OCI-LY3 (cell line): ENCODE measurements around the gene UBA52.
"Not testable (repeated sequence)": the region's sequence is repeated elsewhere in the genome, so short reads cannot be mapped to it uniquely, and the experiment has no call there.

Experiments used
- H2AFZ ChIP-seq: fragments of 200-600, 300-600 bp; shearing (Covaris generic); 2 replicates; pipeline ENCODE4 v1.6.0; 2014; ENCODE audit warnings: antibody characterized with exemption, low read depth, low read length
- H3K27ac ChIP-seq: fragments of 200-600, 300-600 bp; sonication (generic); 2 replicates; pipeline ENCODE4 v1.5.1; 2014; ENCODE audit warnings: mild to moderate bottlenecking, low read length, moderate library complexity, mixed read lengths
- H3K27me3 ChIP-seq: fragments of 200-600, 300-600 bp; sonication (generic); 2 replicates; pipeline ENCODE4 v1.6.1; 2014; ENCODE audit warnings: low read depth, low read length, mixed read lengths
- H3K36me3 ChIP-seq: fragments of 200-600, 300-600 bp; sonication (generic); replicated peaks from 2 replicates; pipeline ENCODE3; 2014; ENCODE audit warnings: low read depth, low read length, mixed read lengths
- H3K4me1 ChIP-seq: fragments of 300-600, 200-600 bp; sonication (generic); 2 replicates; pipeline ENCODE4 v1.6.1; 2014; ENCODE audit warnings: low read length, mixed read lengths
- H3K4me2 ChIP-seq: fragments of 200-600, 300-600 bp; sonication (generic); 2 replicates; pipeline ENCODE4 v1.6.1; 2014; ENCODE audit warnings: low read length, mixed read lengths
- H3K4me3 ChIP-seq: fragments of 300-600, 200-600 bp; sonication (generic); 2 replicates; pipeline ENCODE4 v1.5.1; 2014; ENCODE audit warnings: antibody characterized with exemption, mild to moderate bottlenecking, low read length, moderate library complexity
- H3K79me2 ChIP-seq: fragments of 300-600, 200-600 bp; shearing (Covaris generic); 2 replicates; pipeline ENCODE4 v1.6.1; 2014; ENCODE audit warnings: mild to moderate bottlenecking, low read length, mixed read lengths
- H3K9ac ChIP-seq: fragments of 300-600, 200-600 bp; shearing (Covaris generic); 2 replicates; pipeline ENCODE4 v1.6.0; 2014; ENCODE audit warnings: mild to moderate bottlenecking, low read length, moderate library complexity
- H3K9me3 ChIP-seq: fragments of 200-600, 300-600 bp; shearing (Covaris generic); 2 replicates; pipeline ENCODE4 v1.6.1; 2014; ENCODE audit warnings: low read length, mixed read lengths; ENCODE audit not compliant: insufficient read depth
- H4K20me1 ChIP-seq: fragments of 200-600, 300-600 bp; sonication (generic); 2 replicates; pipeline ENCODE4 v1.6.1; 2016; ENCODE audit warnings: low read length, mixed read lengths; ENCODE audit not compliant: insufficient read depth
- CTCF ChIP-seq: fragments of 200-600, 300-600 bp; sonication (generic); IDR thresholded peaks from 2 replicates; pipeline ENCODE4 v1.5.1; 2014; ENCODE audit warnings: antibody characterized with exemption, low read length, low read depth
- EZH2phosphoT487 ChIP-seq: fragments of 200-600 bp; shearing (Covaris generic); IDR thresholded peaks from 2 replicates; pipeline ENCODE4 v1.6.1; 2018; ENCODE audit warnings: antibody characterized with exemption, mixed run types, low read depth

The UBA52 gene

DNA sequence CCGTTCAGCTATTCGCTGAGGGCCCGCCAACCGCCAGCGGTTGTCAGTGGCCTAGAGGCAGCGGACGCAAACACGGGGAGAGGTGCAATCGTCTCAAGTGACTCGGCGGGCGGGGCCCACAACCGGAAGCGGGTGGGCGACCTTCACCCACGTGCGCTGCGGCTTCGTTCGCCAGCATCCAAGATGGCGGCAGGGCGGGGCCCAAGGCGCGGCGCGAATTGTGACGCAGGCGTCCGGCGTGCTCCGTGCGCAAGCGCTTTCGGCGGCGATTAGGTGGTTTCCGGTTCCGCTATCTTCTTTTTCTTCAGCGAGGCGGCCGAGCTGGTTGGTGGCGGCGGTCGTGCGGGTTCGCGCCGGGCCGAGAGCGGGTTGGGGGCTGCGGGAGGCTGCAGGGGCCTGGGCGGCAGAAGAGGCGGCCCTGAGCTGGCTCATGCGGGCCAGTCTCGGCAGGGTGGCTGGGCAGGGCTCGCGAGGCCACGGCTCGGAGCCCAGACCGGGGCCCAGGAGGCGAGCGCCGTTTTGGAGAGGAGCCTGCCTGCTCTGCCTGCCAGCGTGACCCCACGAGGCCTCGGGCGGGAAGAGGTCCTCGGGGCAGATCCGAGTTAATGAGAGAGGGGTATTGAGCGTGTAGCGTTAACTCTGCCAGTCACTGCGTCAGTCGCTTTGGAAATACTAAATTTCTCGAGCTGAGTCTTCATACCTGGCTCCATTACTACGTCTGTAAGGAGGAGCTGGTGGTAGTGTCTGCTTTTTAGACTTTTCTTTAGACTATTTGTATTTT is at the start of gene UBA52:
Gene UBA52 (plus strand): TSS at position 294 of the 781 bp plus-strand sequence. CDS start 1,444 bp downstream, outside the sequence.
- Histone ChIP-seq H4K20me1 (peaks cover 13% of the 10 kb centered on the region), H3K36me3 (peaks cover 61% of the 10 kb centered on the region), H3K79me2 (peaks cover 26% of the 10 kb centered on the region), H3K27me3 (no peaks in the 10 kb centered on the region), H3K4me1 (peaks cover 28% of the 10 kb centered on the region), H3K27ac (peak within 1 kb of the TSS; percentile 65), H3K4me3 (peak within 1 kb of the TSS; percentile 80), H3K9ac (peak within 1 kb of the TSS; percentile 91), H2AFZ (0 out of 2 replicates have a peak within 1 kb of the TSS, but pooled peaks have one; percentile 13), H3K9me3 (no peaks in the 10 kb centered on the region), H3K4me2 (peak within 1 kb of the TSS; percentile 98)
- TF ChIP-seq EZH2phosphoT487 (no peak), CTCF (no peak)

DNA sequence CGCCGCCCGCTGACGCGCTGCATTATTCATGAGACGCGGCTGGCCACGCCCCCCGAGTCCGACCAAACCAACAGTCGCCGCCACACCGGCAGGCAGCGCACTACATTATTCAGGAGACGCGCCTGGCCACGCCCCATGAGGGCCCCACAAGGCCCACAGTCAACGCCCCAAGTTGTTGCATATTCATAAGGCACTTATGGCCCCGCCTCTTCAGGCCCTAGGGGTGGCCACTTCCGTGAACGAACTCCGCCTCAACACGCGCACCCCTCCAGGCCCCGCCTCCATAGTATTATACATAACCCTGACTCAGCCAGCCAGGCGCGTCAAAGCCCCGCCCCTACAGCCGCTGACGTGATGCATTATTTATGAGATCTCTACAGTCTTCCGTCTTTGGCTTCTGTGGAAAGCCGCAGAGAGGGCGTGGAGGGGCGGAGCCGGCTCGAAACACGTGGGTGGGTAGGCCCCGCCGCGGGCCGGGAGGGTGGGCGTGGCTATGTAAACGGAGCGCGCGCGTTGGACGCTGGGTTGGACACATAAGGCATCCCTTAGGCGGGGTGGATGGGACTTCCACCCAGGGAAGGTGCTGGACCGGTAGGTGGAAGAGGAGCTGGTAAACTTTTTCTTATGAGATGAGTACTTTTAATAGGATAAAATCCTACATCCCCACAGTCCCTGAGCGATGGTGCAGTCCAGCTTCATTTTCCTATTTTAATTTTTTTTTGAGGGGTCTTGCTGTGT is 49.4 kb upstream of the UBA52 start:
- H3K4me1 ChIP-seq = peaks cover 26% of the 10 kb centered on the region
- H3K27ac ChIP-seq = peak overlapping the region; percentile 6; the same call in 1 of the 2 replicates
- H3K27me3 ChIP-seq = no peaks in the 10 kb centered on the region
- H3K36me3 ChIP-seq = peaks cover 6% of the 10 kb centered on the region
- H3K79me2 ChIP-seq = peaks cover 45% of the 10 kb centered on the region
- no peaks in the 10 kb centered on the region for H3K9me3 ChIP-seq
- H3K4me3 ChIP-seq = peak overlapping the region; percentile 85
- TF ChIP-seq EZH2phosphoT487 = no peak
- TF ChIP-seq CTCF = no peak
- peak overlapping the region; percentile 67 for H3K4me2 ChIP-seq
- H4K20me1 ChIP-seq = peaks cover 29% of the 10 kb centered on the region
- peak overlapping the region; percentile 33; the same call in 1 of the 2 replicates for H2AFZ ChIP-seq
- H3K9ac ChIP-seq = peak overlapping the region; percentile 45; the same call in 1 of the 2 replicates

- H3K9ac ChIP-seq = peak overlapping the region; percentile 45; the same call in 1 of the 2 replicates
- H3K36me3 ChIP-seq, H3K9me3 ChIP-seq, H3K27me3 ChIP-seq: not testable (repeated sequence)
- H3K4me1 ChIP-seq = peaks cover 26% of the 10 kb centered on the region
- H3K79me2 ChIP-seq = peaks cover 39% of the 10 kb centered on the region
- H3K4me2 ChIP-seq = peak overlapping the region; percentile 67
- peak overlapping the region; percentile 33; the same call in 1 of the 2 replicates for H2AFZ ChIP-seq
- peak overlapping the region; percentile 69 for H3K4me3 ChIP-seq
- H4K20me1 ChIP-seq = peaks cover 22% of the 10 kb centered on the region
- H3K27ac ChIP-seq = peak overlapping the region; percentile 6; the same call in 1 of the 2 replicates
These were observed 48.7 kb upstream of the UBA52 start for GRCh38 chr19:18522862-18523440.

GRCh38 chr19:18523841-18524240 is 47.8 kb upstream of the UBA52 start:
- Histone ChIP-seq H3K79me2 (peaks cover 30% of the 10 kb centered on the region), H3K27me3 (no peaks in the 10 kb centered on the region), H3K9ac (no peak overlapping the region), H4K20me1 (peaks cover 13% of the 10 kb centered on the region), H3K4me1 (peaks cover 26% of the 10 kb centered on the region), H3K36me3 (peaks cover 6% of the 10 kb centered on the region), H3K4me2 (no peak overlapping the region), H3K9me3 (no peaks in the 10 kb centered on the region), H3K4me3 (no peak overlapping the region), H3K27ac (no peak overlapping the region), H2AFZ (no peak overlapping the region)
- TF ChIP-seq CTCF (no peak), EZH2phosphoT487 (no peak)
